HepG2 (cell line): ENCODE results near the gene EEF1E1. TPM values are rescaled to one million over a fixed set of nuclear protein-coding genes. Genes with fewer than 3 reads are reported as not detected.

Source experiments
- DMAP1 ChIP-seq: IDR thresholded peaks from 2 replicates; pipeline ENCODE4 v1.6.1; 2016
- DRAP1 ChIP-seq: IDR thresholded peaks from 2 replicates; pipeline ENCODE4 v1.6.1; 2016; ENCODE audit warnings: missing genetic modification reagents, missing compliant biosample characterization
- FUBP1 ChIP-seq: sonication (generic); formaldehyde crosslinking; IDR thresholded peaks from 2 replicates; pipeline ENCODE4 v1.5.1; 2020; ENCODE audit warnings: missing genetic modification reagents, mild to moderate bottlenecking, borderline replicate concordance
- GMEB2 ChIP-seq: IDR thresholded peaks from 2 replicates; pipeline ENCODE4 v1.6.1; 2016; ENCODE audit warnings: missing biosample characterization, missing genetic modification reagents, low read depth
- HDAC6 ChIP-seq: fragments of 200-600 bp; sonication (generic); IDR thresholded peaks from 2 replicates; pipeline ENCODE4 v1.7.0; 2017; ENCODE audit warnings: mild to moderate bottlenecking, antibody characterized with exemption, low read length, low read depth
- HOXD1 ChIP-seq: sonication (generic); formaldehyde crosslinking; IDR thresholded peaks from 2 replicates; pipeline ENCODE4 v1.5.0; 2020; ENCODE audit warnings: missing genetic modification reagents
- KLF11 ChIP-seq: IDR thresholded peaks from 2 replicates; pipeline ENCODE4 v1.6.1; 2016; ENCODE audit warnings: missing compliant biosample characterization
- NFYB ChIP-seq: sonication (generic); formaldehyde crosslinking; IDR thresholded peaks from 2 replicates; pipeline ENCODE4 v1.4.0; 2020; ENCODE audit warnings: missing genetic modification reagents
- PREB ChIP-seq: sonication (generic); formaldehyde crosslinking; IDR thresholded peaks from 2 replicates; pipeline ENCODE4 v1.4.0; 2020; ENCODE audit warnings: missing genetic modification reagents
- SIN3A ChIP-seq: IDR thresholded peaks from 2 replicates; pipeline ENCODE4 v1.6.1; 2011; ENCODE audit warnings: low read depth, mild to moderate bottlenecking, control low read depth, low read length, borderline replicate concordance
- THAP11 ChIP-seq: IDR thresholded peaks from 2 replicates; pipeline ENCODE4 v1.6.1; 2016; ENCODE audit warnings: missing biosample characterization, missing genetic modification reagents
- THYN1 ChIP-seq: sonication (generic); formaldehyde crosslinking; IDR thresholded peaks from 2 replicates; pipeline ENCODE4 v1.8.1; 2023; ENCODE audit warnings: low read depth, mild to moderate bottlenecking, moderate library complexity, missing genetic modification reagents, borderline replicate concordance
- ZNF234 ChIP-seq: sonication (generic); formaldehyde crosslinking; conservative IDR thresholded peaks from 2 replicates; pipeline ENCODE4 v1.5.1; 2020; ENCODE audit warnings: mild to moderate bottlenecking, missing genetic modification reagents
- ZNF263 ChIP-seq: sonication (generic); formaldehyde crosslinking; IDR thresholded peaks from 2 replicates; pipeline ENCODE4 v1.4.0; 2020; ENCODE audit warnings: missing genetic modification reagents
- ZNF275 ChIP-seq: sonication (generic); formaldehyde crosslinking; IDR thresholded peaks from 2 replicates; pipeline ENCODE4 v1.8.0; 2022; ENCODE audit warnings: missing genetic modification reagents, mild to moderate bottlenecking, inconsistent platforms, borderline replicate concordance
- ZNF777 ChIP-seq: sonication (generic); formaldehyde crosslinking; IDR thresholded peaks from 2 replicates; pipeline ENCODE4 v1.4.0; 2020; ENCODE audit warnings: missing genetic modification reagents
- ZNF781 ChIP-seq: sonication (generic); formaldehyde crosslinking; IDR thresholded peaks from 2 replicates; pipeline ENCODE4 v1.5.1; 2020; ENCODE audit warnings: borderline replicate concordance, mild to moderate bottlenecking, missing genetic modification reagents; ENCODE audit errors: not compliant biosample characterization
- ZZZ3 ChIP-seq: sonication (generic); formaldehyde crosslinking; IDR thresholded peaks from 2 replicates; pipeline ENCODE4 v1.4.0; 2020; ENCODE audit warnings: missing genetic modification reagents, mild to moderate bottlenecking, borderline replicate concordance
- polyA plus RNA-seq, 8 experiments: library from polyadenylated mRNA; depleted of rRNA in 3 of 8; stranded (reverse) in 7 of 8; unstranded in 1 of 8; fragments of >200 nt; fragmentation: Illumina TruSeq in 4 of 8; extraction: Trizol in 4 of 8; gene quantifications; 2 replicates each; pipeline versions ENCODE4 v1.2.1 to v1.2.3, GENCODE V29; 2011 to 2016; ENCODE audit warnings: low read depth in 4 of 8, missing spikeins in 1 of 8, mixed read lengths in 1 of 8; ENCODE audit not compliant: insufficient read depth in 1 of 8
- total RNA-seq, 5 experiments: library from RNA; depleted of rRNA; stranded (reverse); fragments of >200 nt; fragmentation: Illumina TruSeq; extraction: Trizol; gene quantifications; 2 replicates each; pipeline ENCODE4 v1.2.3, GENCODE V29; 2016; ENCODE audit warnings: low read depth in 1 of 5
- TF ChIP-seq, protein P1 (sequence below): sonication (generic); formaldehyde crosslinking; IDR thresholded peaks from 2 replicates; pipeline ENCODE4 v1.4.0; 2020; ENCODE audit warnings: missing genetic modification reagents
- TF ChIP-seq, protein P2 (sequence below): sonication (generic); formaldehyde crosslinking; IDR thresholded peaks from 2 replicates; pipeline ENCODE4 v1.5.0; 2020; ENCODE audit warnings: missing genetic modification reagents

EEF1E1 gene
- total and polyA plus RNA-seq, 2 of the 13 experiments (the other 11 are each of a cell fraction or from before 2014, with no cell fraction given) = 128 to 188 TPM

GRCh38 chr6:8102122-8102958 is at the start of gene EEF1E1 (continued):
- TF ChIP-seq SIN3A (peak; percentile 84; the same call in 1 of the 2 replicates), NFYB (CRISPR knock-in tag) (peak; percentile 92), KLF11 (0 out of 2 replicates have a peak, but pooled peaks have one; percentile 30), FUBP1 (CRISPR knock-in tag) (no peak), DMAP1 (CRISPR knock-in tag) (peak; percentile 99), ZNF234 (CRISPR knock-in tag) (no peak), HOXD1 (CRISPR knock-in tag) (no peak), ZNF781 (CRISPR knock-in tag) (peak; percentile 80), PREB (CRISPR knock-in tag) (no peak), ZNF275 (CRISPR knock-in tag) (0 out of 2 replicates have a peak, but pooled peaks have one; percentile 64), DRAP1 (CRISPR knock-in tag) (peak; percentile 74), ZZZ3 (CRISPR knock-in tag) (peak; percentile 79; the same call in 1 of the 2 replicates), THYN1 (CRISPR knock-in tag) (no peak), HDAC6 (no peak), ZNF777 (CRISPR knock-in tag) (no peak), THAP11 (peak; percentile 82), GMEB2 (0 out of 2 replicates have a peak, but pooled peaks have one; percentile 37), ZNF263 (CRISPR knock-in tag) (0 out of 2 replicates have a peak, but pooled peaks have one; percentile 12)
- TF ChIP-seq, protein P1, sequence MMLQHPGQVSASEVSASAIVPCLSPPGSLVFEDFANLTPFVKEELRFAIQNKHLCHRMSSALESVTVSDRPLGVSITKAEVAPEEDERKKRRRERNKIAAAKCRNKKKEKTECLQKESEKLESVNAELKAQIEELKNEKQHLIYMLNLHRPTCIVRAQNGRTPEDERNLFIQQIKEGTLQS (CRISPR knock-in tag) = peak; percentile 58; the same call in 1 of the 2 replicates
- TF ChIP-seq, protein P2, sequence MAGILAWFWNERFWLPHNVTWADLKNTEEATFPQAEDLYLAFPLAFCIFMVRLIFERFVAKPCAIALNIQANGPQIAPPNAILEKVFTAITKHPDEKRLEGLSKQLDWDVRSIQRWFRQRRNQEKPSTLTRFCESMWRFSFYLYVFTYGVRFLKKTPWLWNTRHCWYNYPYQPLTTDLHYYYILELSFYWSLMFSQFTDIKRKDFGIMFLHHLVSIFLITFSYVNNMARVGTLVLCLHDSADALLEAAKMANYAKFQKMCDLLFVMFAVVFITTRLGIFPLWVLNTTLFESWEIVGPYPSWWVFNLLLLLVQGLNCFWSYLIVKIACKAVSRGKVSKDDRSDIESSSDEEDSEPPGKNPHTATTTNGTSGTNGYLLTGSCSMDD = no peak
